ENCODE measurements around the gene WASL.

DNA sequence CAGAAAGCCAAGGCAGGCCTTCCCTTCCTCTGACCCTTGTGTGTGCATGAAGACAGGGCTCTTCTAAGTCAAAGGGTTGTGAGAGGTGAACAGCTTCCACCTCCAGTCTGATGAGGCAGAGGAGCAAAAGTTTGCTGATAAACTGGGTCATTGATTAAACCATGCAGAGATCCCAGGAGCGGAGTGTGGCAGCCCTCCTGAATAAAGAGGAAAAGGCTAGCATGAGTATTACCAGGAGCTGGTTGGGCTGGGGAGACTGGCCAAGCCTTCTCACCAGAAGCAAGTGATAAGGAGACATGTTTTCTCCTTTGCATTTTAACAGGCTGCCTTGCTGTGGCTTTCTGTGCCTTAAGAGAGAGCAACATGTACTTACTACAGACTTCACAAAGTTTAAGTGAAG is 82.9 kb downstream of the WASL start:
- no peak for TF ChIP-seq EP300 (conservative IDR thresholded peaks at IDR 0.05; ENCODE audit: poor library complexity, severe bottlenecking)
- TF ChIP-seq SMC3 (conservative IDR thresholded peaks at IDR 0.05; ENCODE audit: poor library complexity) = no peak

Data from neural cell (in vitro differentiated cells).